Kidney (tissue), 14 donors: ENCODE measurements around the gene CTNNB1. TPM values are rescaled to one million over a fixed set of nuclear protein-coding genes. Genes with fewer than 3 reads are reported as not detected.
A peak's percentile ranks its signal among the peaks of the same experiment; 100 is the strongest.

Experiments used
- DNase-seq, 5 donors: peaks; one replicate each; pipeline ENCODE4 v3.0.0-alpha.2; 2013 to 2020
- FAIRE-seq: peaks from 2 replicates; lab custom pipeline; 2012; peaks lifted over from hg19 to GRCh38; lab: Jason Lieb, UNC
- H3K27ac ChIP-seq, 2 donors: one replicate each; pipeline ENCODE4 v1.7.0; 2013; ENCODE audit warnings: low read depth in 2 of 2, low read length in 2 of 2, inconsistent platforms in 1 of 2
- H3K27me3 ChIP-seq: one replicate; pipeline ENCODE4 v1.7.1; 2013; ENCODE audit warnings: low read length, inconsistent platforms; ENCODE audit not compliant: control insufficient read depth, insufficient read depth
- H3K36me3 ChIP-seq, 3 donors: one replicate each; pipeline versions ENCODE4 v1.7.0 to v1.7.1; 2013; ENCODE audit warnings: low read length in 3 of 3, control low read depth in 1 of 3, inconsistent platforms in 1 of 3; ENCODE audit not compliant: insufficient read depth in 3 of 3, control insufficient read depth in 2 of 3
- H3K4me1 ChIP-seq, 3 donors: one replicate each; pipeline versions ENCODE4 v1.7.0 to v1.7.1; 2013; ENCODE audit warnings: low read length in 3 of 3, inconsistent platforms in 1 of 3, low read depth in 1 of 3; ENCODE audit not compliant: control insufficient read depth in 2 of 3, insufficient read depth in 2 of 3
- H3K4me3 ChIP-seq, 3 donors: one replicate each; pipeline versions ENCODE4 v1.7.0 to v1.8.1; 2013; ENCODE audit warnings: low read length in 3 of 3, control low read depth in 1 of 3, inconsistent platforms in 1 of 3
- H3K9ac ChIP-seq, 3 donors: one replicate each; pipeline versions ENCODE4 v1.7.0 to v1.7.1; 2013; ENCODE audit warnings: low read length in 3 of 3, control low read depth in 1 of 3, inconsistent platforms in 1 of 3
- H3K9me3 ChIP-seq, 3 donors: one replicate each; pipeline versions ENCODE4 v1.7.0 to v1.7.1; 2013; ENCODE audit warnings: low read length in 3 of 3, control low read depth in 1 of 3, inconsistent platforms in 1 of 3; ENCODE audit not compliant: control insufficient read depth in 2 of 3, insufficient read depth in 1 of 3
- intact Hi-C: fragments of 100-400 bp; cut with DNase I; formaldehyde crosslinking; loops from one replicate; pipeline ENCODE4 v1.11.1; 2022
- polyA plus RNA-seq: library from polyadenylated mRNA; stranded (reverse); fragments of 350-450 nt; fragmentation: Illumina TruSeq; extraction: RNeasy Lipid Tissue Mini Kit (QIAGEN cat#74804); gene quantifications from one replicate; pipeline ENCODE4 v1.2.3, GENCODE V29; 2014; ENCODE audit warnings: low read depth, low replicate concordance; ENCODE audit not compliant: insufficient read depth
- total RNA-seq: library from RNA; stranded (reverse); fragmentation: NEBNext Ultra II Directional; extraction: Animal tissue kit (Norgen Biotek cat#: 25700); gene quantifications from one replicate; pipeline ENCODE4 v1.2.1, GENCODE V29; 2021
- TF ChIP-seq, protein P1 (sequence below): IDR thresholded peaks from 3 replicates; pipeline ENCODE4 v1.5.1; 2012; ENCODE audit warnings: mild to moderate bottlenecking, moderate library complexity, borderline replicate concordance; ENCODE audit not compliant: insufficient read depth; ENCODE audit errors: extremely low read depth
- donor health status: control.
- donor health status: control.
- donor health status: control.
- donor health status: control.
- donor health status: control.
- donor health status: DM: yes; HTN: yes; CAD: no.
- donor health status: Normal renal cell carcinoma (clear cell type).

Gene CTNNB1
- total and polyA plus RNA-seq, 2 donors from 2014 or later: 97.0 to 329 TPM

- no peak overlapping the region for H3K9ac ChIP-seq
- intact Hi-C loops: no loop called here
- no peak for FAIRE-seq
- no peaks in the 10 kb centered on the region for H3K27me3 ChIP-seq
- peak in 4 of 5 donors; percentile 73 to 93 (median 84) for DNase-seq
- no peaks in the 10 kb centered on the region for H3K36me3 ChIP-seq
- TF ChIP-seq, protein P1, sequence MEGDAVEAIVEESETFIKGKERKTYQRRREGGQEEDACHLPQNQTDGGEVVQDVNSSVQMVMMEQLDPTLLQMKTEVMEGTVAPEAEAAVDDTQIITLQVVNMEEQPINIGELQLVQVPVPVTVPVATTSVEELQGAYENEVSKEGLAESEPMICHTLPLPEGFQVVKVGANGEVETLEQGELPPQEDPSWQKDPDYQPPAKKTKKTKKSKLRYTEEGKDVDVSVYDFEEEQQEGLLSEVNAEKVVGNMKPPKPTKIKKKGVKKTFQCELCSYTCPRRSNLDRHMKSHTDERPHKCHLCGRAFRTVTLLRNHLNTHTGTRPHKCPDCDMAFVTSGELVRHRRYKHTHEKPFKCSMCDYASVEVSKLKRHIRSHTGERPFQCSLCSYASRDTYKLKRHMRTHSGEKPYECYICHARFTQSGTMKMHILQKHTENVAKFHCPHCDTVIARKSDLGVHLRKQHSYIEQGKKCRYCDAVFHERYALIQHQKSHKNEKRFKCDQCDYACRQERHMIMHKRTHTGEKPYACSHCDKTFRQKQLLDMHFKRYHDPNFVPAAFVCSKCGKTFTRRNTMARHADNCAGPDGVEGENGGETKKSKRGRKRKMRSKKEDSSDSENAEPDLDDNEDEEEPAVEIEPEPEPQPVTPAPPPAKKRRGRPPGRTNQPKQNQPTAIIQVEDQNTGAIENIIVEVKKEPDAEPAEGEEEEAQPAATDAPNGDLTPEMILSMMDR: no peak
- no peak overlapping the region for H3K27ac ChIP-seq
- H3K4me3 ChIP-seq: no peak overlapping the region
- H3K9me3 ChIP-seq: no peaks in the 10 kb centered on the region
- H3K4me1 ChIP-seq: peaks cover 0 to 4% (median 0%) of the 10 kb centered on the region in 3 donors
These were observed 35.9 kb upstream of the CTNNB1 start for GRCh38 chr3:41163421-41163820.

- TF ChIP-seq, protein P1: no peak
- no peak for DNase-seq
- no peaks in the 10 kb centered on the region for H3K27me3 ChIP-seq
- no peaks in the 10 kb centered on the region for H3K9me3 ChIP-seq
- H3K4me3 ChIP-seq: no peak overlapping the region
- H3K36me3 ChIP-seq: no peaks in the 10 kb centered on the region
- H3K4me1 ChIP-seq: peaks cover 0 to 4% (median 0%) of the 10 kb centered on the region in 3 donors
- intact Hi-C loops: no loop called here
- H3K27ac ChIP-seq: no peak overlapping the region
- no peak overlapping the region for H3K9ac ChIP-seq
- no peak for FAIRE-seq
These were observed 34.5 kb upstream of the CTNNB1 start for GRCh38 chr3:41164777-41165176.

DNA sequence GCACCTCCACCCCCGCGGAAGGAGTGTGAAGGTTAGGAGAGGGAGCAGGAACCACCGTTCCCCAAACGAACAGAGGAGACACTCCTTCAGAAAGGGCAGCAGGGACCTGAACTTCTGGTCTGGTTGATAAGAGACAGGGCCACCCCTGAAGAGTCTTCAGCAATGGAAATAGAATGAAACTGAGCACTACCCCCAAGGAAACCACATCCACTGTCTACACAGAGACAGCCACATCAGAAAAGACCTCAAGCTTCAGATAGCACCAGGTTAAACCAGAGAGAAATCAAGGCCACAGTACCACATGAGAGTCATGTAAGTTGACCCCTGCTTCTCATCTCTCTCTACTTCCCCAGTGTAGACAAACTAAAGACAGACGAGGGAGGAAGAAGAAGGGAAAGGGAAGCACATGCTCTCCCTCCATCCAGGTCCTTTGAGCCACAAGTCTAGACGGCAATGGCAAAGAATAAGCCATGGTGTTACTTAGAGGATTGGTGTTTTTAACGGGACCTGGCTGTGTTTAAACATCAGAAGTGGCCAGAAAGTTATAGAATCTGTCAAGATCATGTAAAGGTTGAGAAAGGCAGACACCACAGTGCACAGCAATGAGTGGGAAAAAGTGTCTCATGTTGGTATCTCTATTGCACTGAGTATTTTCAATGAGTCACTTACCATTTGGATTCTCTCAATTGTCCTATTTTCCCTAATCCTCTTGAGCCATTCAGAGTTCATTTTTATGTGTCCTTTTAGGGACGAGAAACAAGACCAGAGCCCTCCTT is 31.4 kb upstream of the CTNNB1 start:
- peaks cover 0 to 4% (median 0%) of the 10 kb centered on the region in 3 donors for H3K4me1 ChIP-seq
- no peaks in the 10 kb centered on the region for H3K27me3 ChIP-seq
- no peak overlapping the region for H3K27ac ChIP-seq
- no peak overlapping the region for H3K9ac ChIP-seq
- intact Hi-C loops: no loop called here
- H3K36me3 ChIP-seq: no peaks in the 10 kb centered on the region
- FAIRE-seq: no peak
- no peak overlapping the region for H3K4me3 ChIP-seq
- DNase-seq: no peak
- H3K9me3 ChIP-seq: no peaks in the 10 kb centered on the region
- TF ChIP-seq, protein P1: no peak
